HG03066 (cell line): ENCODE measurements around the gene KLHL35.
"Not testable (repeated sequence)": the region's sequence is repeated elsewhere in the genome, so short reads cannot be mapped to it uniquely, and the experiment has no call there.

ENCODE experiments used
- ATAC-seq: cut with Tn5 transposase; IDR thresholded peaks from one replicate; pipeline ENCODE4 v1.9.1; 2021; ENCODE audit warnings: low read depth; ENCODE audit not compliant: unreplicated experiment

Gene KLHL35

GRCh38 chr11:75428281-75428724 lies 4.7 kb downstream of the KLHL35 start:
- peak; percentile 79 for ATAC-seq

DNA sequence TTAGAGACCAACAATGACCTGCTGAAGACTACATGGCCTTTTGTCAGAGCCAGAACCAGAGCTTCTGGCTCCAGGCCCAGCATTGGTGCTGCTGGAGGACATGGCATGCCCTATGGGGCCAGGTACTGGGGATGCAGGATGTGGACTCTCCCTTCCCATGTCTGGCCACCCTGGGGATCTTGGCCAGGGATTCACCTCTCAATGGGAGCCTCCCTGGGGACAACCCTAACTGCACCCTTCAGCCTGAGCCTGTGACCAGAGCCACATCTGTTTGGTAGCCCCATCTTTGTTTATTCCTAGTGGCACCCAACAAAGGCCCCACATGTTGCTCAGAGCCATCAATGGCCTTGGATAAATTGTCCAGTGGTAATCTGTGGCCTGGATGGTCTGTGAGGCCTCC lies 5.8 kb downstream of the KLHL35 start:
- ATAC-seq, result no peak

GRCh38 chr11:75426720-75427086 lies 6.3 kb downstream of the KLHL35 start:
- no peak for ATAC-seq

GRCh38 chr11:75425422-75425821 lies 7.6 kb downstream of the KLHL35 start:
- ATAC-seq, result no peak

DNA sequence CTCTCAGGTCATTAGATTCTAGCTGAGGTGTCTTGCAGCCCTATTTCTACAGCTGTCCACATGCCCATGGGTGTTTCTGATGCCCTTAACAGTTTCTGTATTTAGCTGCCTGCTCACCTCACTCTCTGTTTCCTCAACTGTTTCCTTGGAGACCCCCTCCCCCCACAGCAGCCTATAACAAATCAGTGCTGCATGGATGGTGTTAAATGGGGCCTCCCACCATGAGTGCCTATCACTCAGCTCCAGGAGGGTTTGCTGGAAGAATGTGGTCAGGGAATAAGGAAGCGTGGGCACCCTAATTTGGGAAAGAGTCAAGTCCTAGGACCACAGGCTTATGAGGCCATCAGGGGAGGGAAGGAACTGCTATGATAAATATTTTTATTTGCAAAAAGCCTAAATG lies 8.6 kb downstream of the KLHL35 start:
- ATAC-seq, result no peak

- ATAC-seq, result no peak
Observed at GRCh38 chr11:75423721-75424120, 9.3 kb downstream of the KLHL35 start.

GRCh38 chr11:75422248-75423231 lies 10.5 kb downstream of the KLHL35 start:
- no peak for ATAC-seq

GRCh38 chr11:75421902-75422247 lies 11.1 kb downstream of the KLHL35 start:
- no peak for ATAC-seq

GRCh38 chr11:75421035-75421602 lies 11.9 kb downstream of the KLHL35 start:
- no peak for ATAC-seq

DNA sequence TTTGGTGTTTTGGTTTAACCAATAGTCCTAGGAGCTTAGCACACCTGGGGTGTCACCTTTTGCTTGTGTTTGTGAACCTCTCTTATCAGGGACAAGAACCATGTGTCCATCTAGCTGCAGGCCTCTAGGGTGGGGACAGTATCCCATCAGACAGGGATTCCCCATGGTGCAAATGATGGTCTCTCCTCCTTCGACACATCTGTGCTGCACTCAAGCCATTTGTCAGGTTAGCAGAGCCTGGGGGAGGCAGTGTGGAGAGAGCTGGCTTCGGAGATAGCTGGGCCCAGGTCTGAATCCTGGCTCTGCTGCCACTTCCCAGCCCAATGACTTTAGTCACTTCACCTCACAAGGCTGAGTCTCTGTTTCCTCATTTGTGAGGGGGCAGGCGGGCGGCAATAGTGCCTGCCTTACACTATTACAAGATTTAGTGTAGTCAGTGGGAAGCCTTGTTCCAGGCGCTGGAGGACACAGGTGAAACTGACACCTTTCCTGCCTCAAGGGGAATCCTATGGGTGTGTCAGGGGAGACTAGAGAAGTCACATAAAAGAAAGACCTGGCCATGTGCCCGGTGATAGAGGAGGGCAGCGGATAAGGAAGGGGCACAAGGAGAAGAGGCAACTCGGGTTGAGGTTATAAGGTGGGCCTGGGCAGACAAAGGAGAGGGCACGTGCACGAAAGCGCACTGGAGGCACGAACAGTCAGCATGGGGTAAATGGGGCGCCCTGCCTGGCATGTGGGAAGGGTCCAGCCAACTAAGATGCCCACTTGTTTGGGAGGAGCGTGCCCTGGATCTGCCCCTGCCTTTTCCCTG lies 12.6 kb downstream of the KLHL35 start:
- no peak for ATAC-seq

DNA sequence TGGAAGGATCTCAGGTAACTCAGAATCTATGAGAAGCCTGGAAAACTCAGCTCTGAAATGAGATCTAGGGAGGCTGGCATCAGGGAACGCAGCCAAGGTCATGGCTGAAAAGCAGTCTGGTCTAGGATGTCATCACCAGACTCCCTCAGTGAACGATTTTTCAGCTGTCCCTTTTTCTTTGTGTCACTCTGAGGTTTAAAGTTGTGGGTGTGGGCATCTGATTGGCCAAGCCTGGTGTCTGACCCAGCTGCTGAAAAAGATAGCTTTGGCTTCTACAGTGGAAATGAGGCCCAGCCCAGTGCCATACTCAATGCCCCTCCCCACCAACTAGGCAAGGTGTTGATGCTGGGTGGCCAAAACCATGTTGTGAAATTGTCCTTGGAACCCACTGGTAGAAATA lies 19.1 kb downstream of the KLHL35 start:
- no peak for ATAC-seq

GRCh38 chr11:75413146-75413545 lies 19.9 kb downstream of the KLHL35 start:
- not testable (repeated sequence) for ATAC-seq

DNA sequence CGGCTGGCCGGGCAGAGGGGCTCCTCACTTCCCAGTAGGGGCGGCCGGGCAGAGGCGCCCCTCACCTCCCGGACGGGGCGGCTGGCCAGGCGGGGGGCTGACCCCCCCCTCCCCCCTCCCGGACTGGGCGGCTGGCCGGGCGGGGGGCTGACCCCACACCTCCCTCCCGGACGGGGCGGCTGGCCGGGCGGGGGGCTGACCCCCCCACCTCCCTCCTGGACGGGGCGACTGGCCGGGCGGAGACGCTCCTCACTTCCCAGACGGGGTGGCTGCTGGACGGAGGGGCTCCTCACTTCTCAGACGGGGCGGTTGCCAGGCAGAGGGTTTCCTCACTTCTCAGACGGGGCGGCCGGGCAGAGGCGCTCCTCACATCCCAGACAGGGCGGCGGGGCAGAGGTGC lies 23.0 kb downstream of the KLHL35 start:
- not testable (repeated sequence) for ATAC-seq

DNA sequence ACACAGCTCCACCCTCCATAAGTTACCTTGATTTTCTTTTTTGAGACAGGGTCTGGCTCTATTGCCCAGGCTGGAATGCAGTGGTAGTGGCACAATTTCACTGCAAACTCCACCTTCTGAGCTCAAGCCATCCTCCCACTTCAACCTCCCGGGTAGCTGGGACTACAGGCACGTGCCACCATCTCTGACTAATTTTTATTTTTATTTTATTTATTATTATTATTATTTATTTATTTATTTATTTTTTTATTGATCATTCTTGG lies 24.1 kb downstream of the KLHL35 start:
- no peak for ATAC-seq

- no peak for ATAC-seq
Observed at GRCh38 chr11:75406338-75406777, 26.6 kb downstream of the KLHL35 start.

GRCh38 chr11:75403983-75404658 lies 28.9 kb downstream of the KLHL35 start:
- ATAC-seq, result no peak

DNA sequence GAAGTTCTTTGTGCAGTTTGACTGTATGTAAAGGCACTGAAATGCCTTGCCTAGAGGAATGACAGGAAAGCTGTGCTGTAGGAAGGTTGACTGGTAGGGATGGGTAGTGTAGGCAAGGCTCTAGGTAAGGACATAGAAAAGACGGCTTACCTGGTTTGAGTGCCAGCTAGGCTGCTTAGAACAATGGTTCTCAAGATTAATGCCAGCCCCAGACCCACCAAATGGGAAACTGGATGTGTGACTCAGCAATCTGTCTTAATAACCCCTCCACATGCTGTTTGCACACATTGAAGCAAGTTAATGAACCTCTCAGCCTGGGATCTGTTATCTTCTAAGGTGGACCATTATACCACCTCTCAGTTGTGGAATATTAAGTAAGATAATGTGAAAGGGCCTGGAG lies 30.0 kb downstream of the KLHL35 start:
- no peak for ATAC-seq

GRCh38 chr11:75402002-75402773 lies 30.8 kb downstream of the KLHL35 start:
- ATAC-seq, result no peak

DNA sequence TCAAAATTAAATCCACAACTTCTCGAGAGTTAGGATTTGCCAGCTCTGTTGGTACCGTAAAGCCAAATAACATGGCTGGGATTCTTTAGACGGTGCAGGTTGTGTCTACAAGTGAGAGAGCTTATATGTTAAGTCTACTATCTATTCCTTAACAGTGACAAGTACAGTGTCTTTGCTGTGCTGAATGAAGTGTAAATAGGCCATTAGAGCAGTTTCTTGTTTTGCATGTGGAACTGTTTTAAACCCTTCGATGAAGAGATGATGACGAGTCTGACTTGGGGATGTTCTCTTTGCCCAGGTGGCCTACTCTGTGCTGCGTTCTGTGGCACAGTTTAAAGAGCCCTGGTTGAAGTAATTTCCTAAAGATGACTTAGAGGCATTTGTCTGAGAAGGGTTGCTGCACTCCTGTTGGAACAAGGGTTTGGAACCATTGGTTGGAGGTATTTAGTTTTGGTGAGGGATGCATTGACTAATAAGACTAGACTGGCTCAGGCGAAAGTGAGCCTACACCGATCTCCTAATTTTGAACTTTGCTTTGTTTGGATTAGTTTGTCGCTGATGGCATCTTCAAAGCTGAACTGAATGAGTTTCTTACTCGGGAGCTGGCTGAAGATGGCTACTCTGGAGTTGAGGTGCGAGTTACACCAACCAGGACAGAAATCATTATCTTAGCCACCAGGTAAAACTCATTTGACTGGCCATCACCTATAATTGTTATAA lies 32.7 kb downstream of the KLHL35 start:
- ATAC-seq, result no peak
